SK-N-SH treated with all-trans-retinoic acid at 6 μM for 48 hours (cell line): ENCODE measurements around the gene TAPBP.

Source experiments
- ARNTL ChIP-seq: fragments of 450-650 bp; formaldehyde crosslinking; IDR thresholded peaks from 2 replicates; pipeline ENCODE4 v1.5.0; 2020; ENCODE audit warnings: low read depth, mild to moderate bottlenecking, moderate library complexity, borderline replicate concordance
- BACH2 ChIP-seq: fragments of 250-450 bp; sonication (Bioruptor Pico); IDR thresholded peaks from 2 replicates; pipeline ENCODE4 v1.9.0; 2021; ENCODE audit warnings: mild to moderate bottlenecking, borderline replicate concordance
- CREB5 ChIP-seq: fragments of 250-450 bp; sonication (Bioruptor Pico); IDR thresholded peaks from 2 replicates; pipeline ENCODE4 v1.5.1; 2020; ENCODE audit warnings: low read depth, mild to moderate bottlenecking, moderate library complexity
- CSDC2 ChIP-seq: fragments of 250-450 bp; sonication (Bioruptor Pico); IDR thresholded peaks from 2 replicates; pipeline ENCODE4 v1.5.0; 2020; ENCODE audit warnings: mild to moderate bottlenecking, moderate library complexity
- CSRNP3 ChIP-seq: fragments of 250-450 bp; sonication (Bioruptor Pico); IDR thresholded peaks from 2 replicates; pipeline ENCODE4 v1.5.1; 2021; ENCODE audit warnings: mild to moderate bottlenecking, moderate library complexity
- OSR1 ChIP-seq: fragments of 250-450 bp; sonication (Bioruptor Pico); IDR thresholded peaks from 2 replicates; pipeline ENCODE4 v1.8.0; 2022; ENCODE audit warnings: moderate library complexity, mild to moderate bottlenecking, inconsistent platforms
- SNAI2 ChIP-seq: fragments of 250-450 bp; sonication (Bioruptor Pico); IDR thresholded peaks from 2 replicates; pipeline ENCODE4 v1.5.0; 2020; ENCODE audit warnings: mild to moderate bottlenecking, moderate library complexity
- TOX ChIP-seq: fragments of 250-450 bp; sonication (Bioruptor Pico); IDR thresholded peaks from 2 replicates; pipeline ENCODE4 v1.8.0; 2021; ENCODE audit warnings: mild to moderate bottlenecking, moderate library complexity, borderline replicate concordance
- ZFP30 ChIP-seq: fragments of 450-650 bp; formaldehyde crosslinking; IDR thresholded peaks from 2 replicates; pipeline ENCODE4 v1.5.0; 2022; ENCODE audit warnings: mild to moderate bottlenecking, moderate library complexity
- ZNF565 ChIP-seq: fragments of 450-650 bp; formaldehyde crosslinking; conservative IDR thresholded peaks from 2 replicates; pipeline ENCODE4 v1.5.0; 2020; ENCODE audit warnings: low read depth, mild to moderate bottlenecking, moderate library complexity
- ZNF70 ChIP-seq: fragments of 450-650 bp; formaldehyde crosslinking; IDR thresholded peaks from 2 replicates; pipeline ENCODE4 v1.5.0; 2020; ENCODE audit warnings: mild to moderate bottlenecking, moderate library complexity
- TF ChIP-seq, protein P1 (sequence below): fragments of 250-450 bp; sonication (Bioruptor Pico); IDR thresholded peaks from 2 replicates; pipeline ENCODE4 v1.8.0; 2021; ENCODE audit warnings: low read depth, mild to moderate bottlenecking, moderate library complexity, borderline replicate concordance
- TF ChIP-seq, protein P2 (sequence below): fragments of 250-450 bp; sonication (Bioruptor Pico); IDR thresholded peaks from 2 replicates; pipeline ENCODE4 v1.8.0; 2020; ENCODE audit warnings: mild to moderate bottlenecking, moderate library complexity, borderline replicate concordance
- TF ChIP-seq, protein P3 (sequence below): fragments of 250-450 bp; sonication (Bioruptor Pico); IDR thresholded peaks from 2 replicates; pipeline ENCODE4 v1.5.0; 2020; ENCODE audit warnings: mild to moderate bottlenecking, moderate library complexity

- TF ChIP-seq CSRNP3 (no peak), ZNF565 (CRISPR knock-in tag) (no peak), ZFP30 (CRISPR knock-in tag) (no peak), CSDC2 (CRISPR knock-in tag) (no peak), SNAI2 (no peak), ZNF70 (CRISPR knock-in tag) (no peak), OSR1 (CRISPR knock-in tag) (no peak), ARNTL (no peak), BACH2 (CRISPR knock-in tag) (no peak), CREB5 (CRISPR knock-in tag) (no peak), TOX (no peak)
- TF ChIP-seq, protein P1, sequence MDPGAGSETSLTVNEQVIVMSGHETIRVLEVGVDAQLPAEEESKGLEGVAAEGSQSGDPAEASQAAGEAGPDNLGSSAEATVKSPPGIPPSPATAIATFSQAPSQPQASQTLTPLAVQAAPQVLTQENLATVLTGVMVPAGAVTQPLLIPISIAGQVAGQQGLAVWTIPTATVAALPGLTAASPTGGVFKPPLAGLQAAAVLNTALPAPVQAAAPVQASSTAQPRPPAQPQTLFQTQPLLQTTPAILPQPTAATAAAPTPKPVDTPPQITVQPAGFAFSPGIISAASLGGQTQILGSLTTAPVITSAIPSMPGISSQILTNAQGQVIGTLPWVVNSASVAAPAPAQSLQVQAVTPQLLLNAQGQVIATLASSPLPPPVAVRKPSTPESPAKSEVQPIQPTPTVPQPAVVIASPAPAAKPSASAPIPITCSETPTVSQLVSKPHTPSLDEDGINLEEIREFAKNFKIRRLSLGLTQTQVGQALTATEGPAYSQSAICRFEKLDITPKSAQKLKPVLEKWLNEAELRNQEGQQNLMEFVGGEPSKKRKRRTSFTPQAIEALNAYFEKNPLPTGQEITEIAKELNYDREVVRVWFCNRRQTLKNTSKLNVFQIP, result no peak
- TF ChIP-seq, protein P2, sequence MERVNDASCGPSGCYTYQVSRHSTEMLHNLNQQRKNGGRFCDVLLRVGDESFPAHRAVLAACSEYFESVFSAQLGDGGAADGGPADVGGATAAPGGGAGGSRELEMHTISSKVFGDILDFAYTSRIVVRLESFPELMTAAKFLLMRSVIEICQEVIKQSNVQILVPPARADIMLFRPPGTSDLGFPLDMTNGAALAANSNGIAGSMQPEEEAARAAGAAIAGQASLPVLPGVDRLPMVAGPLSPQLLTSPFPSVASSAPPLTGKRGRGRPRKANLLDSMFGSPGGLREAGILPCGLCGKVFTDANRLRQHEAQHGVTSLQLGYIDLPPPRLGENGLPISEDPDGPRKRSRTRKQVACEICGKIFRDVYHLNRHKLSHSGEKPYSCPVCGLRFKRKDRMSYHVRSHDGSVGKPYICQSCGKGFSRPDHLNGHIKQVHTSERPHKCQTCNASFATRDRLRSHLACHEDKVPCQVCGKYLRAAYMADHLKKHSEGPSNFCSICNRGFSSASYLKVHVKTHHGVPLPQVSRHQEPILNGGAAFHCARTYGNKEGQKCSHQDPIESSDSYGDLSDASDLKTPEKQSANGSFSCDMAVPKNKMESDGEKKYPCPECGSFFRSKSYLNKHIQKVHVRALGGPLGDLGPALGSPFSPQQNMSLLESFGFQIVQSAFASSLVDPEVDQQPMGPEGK, result no peak
- TF ChIP-seq, protein P3, sequence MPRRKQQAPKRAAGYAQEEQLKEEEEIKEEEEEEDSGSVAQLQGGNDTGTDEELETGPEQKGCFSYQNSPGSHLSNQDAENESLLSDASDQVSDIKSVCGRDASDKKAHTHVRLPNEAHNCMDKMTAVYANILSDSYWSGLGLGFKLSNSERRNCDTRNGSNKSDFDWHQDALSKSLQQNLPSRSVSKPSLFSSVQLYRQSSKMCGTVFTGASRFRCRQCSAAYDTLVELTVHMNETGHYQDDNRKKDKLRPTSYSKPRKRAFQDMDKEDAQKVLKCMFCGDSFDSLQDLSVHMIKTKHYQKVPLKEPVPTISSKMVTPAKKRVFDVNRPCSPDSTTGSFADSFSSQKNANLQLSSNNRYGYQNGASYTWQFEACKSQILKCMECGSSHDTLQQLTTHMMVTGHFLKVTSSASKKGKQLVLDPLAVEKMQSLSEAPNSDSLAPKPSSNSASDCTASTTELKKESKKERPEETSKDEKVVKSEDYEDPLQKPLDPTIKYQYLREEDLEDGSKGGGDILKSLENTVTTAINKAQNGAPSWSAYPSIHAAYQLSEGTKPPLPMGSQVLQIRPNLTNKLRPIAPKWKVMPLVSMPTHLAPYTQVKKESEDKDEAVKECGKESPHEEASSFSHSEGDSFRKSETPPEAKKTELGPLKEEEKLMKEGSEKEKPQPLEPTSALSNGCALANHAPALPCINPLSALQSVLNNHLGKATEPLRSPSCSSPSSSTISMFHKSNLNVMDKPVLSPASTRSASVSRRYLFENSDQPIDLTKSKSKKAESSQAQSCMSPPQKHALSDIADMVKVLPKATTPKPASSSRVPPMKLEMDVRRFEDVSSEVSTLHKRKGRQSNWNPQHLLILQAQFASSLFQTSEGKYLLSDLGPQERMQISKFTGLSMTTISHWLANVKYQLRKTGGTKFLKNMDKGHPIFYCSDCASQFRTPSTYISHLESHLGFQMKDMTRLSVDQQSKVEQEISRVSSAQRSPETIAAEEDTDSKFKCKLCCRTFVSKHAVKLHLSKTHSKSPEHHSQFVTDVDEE (CRISPR knock-in tag), result no peak
Measured at GRCh38 chr6:33314943-33315792, 1.3 kb upstream of the TAPBP start.
